SK-N-MC (cell line): Measurements from ENCODE around the gene PIGS.

Experiments used
- EZH2 ChIP-seq: fragments of 200-600 bp; sonication (generic); IDR thresholded peaks from one replicate; pipeline ENCODE4 v1.6.1; 2017; ENCODE audit warnings: antibody characterized with exemption
- POLR2AphosphoS5 ChIP-seq: IDR thresholded peaks from 2 replicates; pipeline ENCODE4 v1.6.1; 2012; ENCODE audit warnings: mild to moderate bottlenecking, low read depth, low read length, borderline replicate concordance

DNA sequence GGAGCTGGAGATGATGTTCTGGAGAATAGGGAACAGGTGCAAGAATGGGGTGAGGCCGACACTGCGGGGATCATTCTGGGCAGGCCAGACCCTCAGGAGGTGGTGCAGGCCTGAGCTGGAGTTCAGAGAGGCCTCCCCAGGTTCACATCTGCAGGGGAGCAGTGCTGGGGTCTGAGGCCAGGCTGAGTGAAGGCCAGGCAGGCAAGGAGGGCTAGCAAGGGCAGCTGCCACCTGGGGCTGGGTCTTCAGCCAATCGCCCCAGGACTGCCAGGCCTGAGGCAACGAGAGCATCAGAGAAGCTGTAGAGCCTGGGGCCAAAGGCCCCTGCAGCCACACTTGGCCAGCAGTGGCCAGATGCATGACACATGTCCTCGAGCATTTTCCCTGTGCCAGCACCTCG lies 50.6 kb downstream of the PIGS start:
- no peak for TF ChIP-seq EZH2
- TF ChIP-seq POLR2AphosphoS5: no peak
